AG09309 (cell line): ENCODE data around the gene NAPSA.
A peak's percentile ranks its signal among the peaks of the same experiment; 100 is the strongest.

Source experiments
- DNase-seq: peaks from one replicate; pipeline ENCODE4 v3.0.0-alpha.2; 2010; ENCODE audit warnings: low read depth
- H3K4me3 ChIP-seq: 2 replicates; pipeline ENCODE4 v1.5.1; 2011; ENCODE audit warnings: mild to moderate bottlenecking, low read depth, low read length, moderate library complexity; ENCODE audit not compliant: control insufficient read depth
- CTCF ChIP-seq: IDR thresholded peaks from 2 replicates; pipeline ENCODE4 v1.5.1; 2011; ENCODE audit warnings: mild to moderate bottlenecking, low read depth, low read length, inconsistent platforms; ENCODE audit not compliant: insufficient read depth, control insufficient read depth; ENCODE audit errors: missing control alignments

Gene NAPSA

DNA sequence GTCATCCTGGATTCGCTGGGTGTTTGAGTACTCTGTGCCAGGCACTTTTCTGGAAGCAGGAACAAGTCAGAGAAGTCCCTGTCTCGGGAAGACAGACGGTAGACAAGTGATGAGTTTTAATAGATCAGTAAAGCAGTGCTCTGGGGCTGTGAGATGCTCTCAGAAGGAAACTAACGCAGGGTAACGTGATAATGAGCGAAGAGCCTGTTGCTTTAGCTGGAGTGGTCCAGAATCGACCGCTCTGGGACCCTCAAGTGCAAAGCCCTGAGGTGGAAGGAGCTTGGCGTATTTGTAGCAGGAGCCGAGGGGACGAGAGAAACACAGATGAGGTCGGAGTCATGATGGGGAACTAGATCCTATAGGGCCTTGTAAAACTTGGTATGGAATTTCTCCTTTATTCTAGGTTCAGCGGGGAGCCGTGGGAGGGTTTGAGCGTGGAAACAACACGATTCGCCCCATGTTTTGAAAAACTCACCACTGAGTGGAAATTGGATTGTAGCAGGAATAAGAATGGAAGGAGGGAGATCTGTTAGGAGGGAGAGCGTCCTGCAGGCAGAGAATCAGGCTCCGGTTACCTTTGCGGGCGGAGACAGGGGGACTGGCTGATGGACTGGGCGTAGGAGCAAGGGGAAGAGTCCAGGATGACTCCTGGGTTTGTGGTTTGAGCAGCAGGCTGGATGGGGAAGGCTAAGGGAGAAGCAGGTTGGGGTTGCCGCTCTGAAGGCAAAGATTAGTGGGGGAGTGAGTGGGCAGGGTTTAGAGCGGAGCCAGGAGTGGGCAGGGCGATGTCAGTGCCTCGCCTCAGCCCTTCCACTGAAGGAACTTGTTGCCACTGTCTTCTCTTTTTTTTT, 19.5 kb upstream of the NAPSA start:
- no peak for DNase-seq
- H3K4me3 ChIP-seq = peak overlapping the region; percentile 61
- TF ChIP-seq CTCF = no peak

GRCh38 chr19:50383852-50384684, 18.6 kb upstream of the NAPSA start, which contains the start of gene POLD1:
Gene POLD1, plus strand, starts transcription at chr19:50384347. Its CDS starts 14,505 bp downstream, at chr19:50398852.
- TF ChIP-seq CTCF = no peak
- peak; percentile 78 for DNase-seq
- peak within 1 kb of the TSS; percentile 61 for H3K4me3 ChIP-seq

- DNase-seq = no peak
- no peak for TF ChIP-seq CTCF
- peak overlapping the region; percentile 61 for H3K4me3 ChIP-seq
Measured at GRCh38 chr19:50383001-50383851, 17.8 kb upstream of the NAPSA start.

- TF ChIP-seq CTCF = no peak
- DNase-seq = no peak
- no peak overlapping the region for H3K4me3 ChIP-seq
Measured at GRCh38 chr19:50381881-50382729, 16.7 kb upstream of the NAPSA start.

- H3K4me3 ChIP-seq = no peak overlapping the region
- no peak for DNase-seq
- no peak for TF ChIP-seq CTCF
Measured at GRCh38 chr19:50380751-50381151, 15.3 kb upstream of the NAPSA start.

- TF ChIP-seq CTCF = no peak
- no peak for DNase-seq
- no peak overlapping the region for H3K4me3 ChIP-seq
Measured at GRCh38 chr19:50380137-50380536, 14.7 kb upstream of the NAPSA start.
